Lower lobe of right lung (tissue), 2 donors: ENCODE measurements around the gene ZNF410. TPM values are rescaled to one million over a fixed set of nuclear protein-coding genes. Genes with fewer than 3 reads are reported as not detected.
A peak's percentile ranks its signal among the peaks of the same experiment; 100 is the strongest.
"Not testable (repeated sequence)": the region's sequence is repeated elsewhere in the genome, so short reads cannot be mapped to it uniquely, and the experiment has no call there.

ENCODE experiments used
- ATAC-seq, 2 donors: fragments of 200-7000 bp; cut with Tn5 transposase; one replicate each; pipeline ENCODE4 v1.9.1; 2020 to 2022; ENCODE audit warnings: mild to moderate bottlenecking in 2 of 2, moderate library complexity in 2 of 2
- DNase-seq: peaks from one replicate; pipeline ENCODE4 v3.0.0-alpha.2; 2020
- H3K27ac ChIP-seq: fragments of 200-600 bp; one replicate; pipeline ENCODE4 v1.8.0; 2022
- H3K27me3 ChIP-seq: fragments of 200-600 bp; one replicate; pipeline ENCODE4 v1.8.0; 2022; ENCODE audit warnings: low read depth
- H3K36me3 ChIP-seq: fragments of 200-600 bp; one replicate; pipeline ENCODE4 v1.8.0; 2022; ENCODE audit warnings: mild to moderate bottlenecking
- H3K4me1 ChIP-seq: fragments of 200-600 bp; one replicate; pipeline ENCODE4 v1.8.0; 2022
- H3K4me3 ChIP-seq: fragments of 200-600 bp; one replicate; pipeline ENCODE4 v1.8.0; 2022; ENCODE audit warnings: mild to moderate bottlenecking
- H3K9me3 ChIP-seq: fragments of 200-600 bp; one replicate; pipeline ENCODE4 v1.8.0; 2022
- CTCF ChIP-seq: fragments of 200-600 bp; IDR thresholded peaks from one replicate; pipeline ENCODE4 v1.8.0; 2022; ENCODE audit warnings: antibody characterized with exemption, mild to moderate bottlenecking
- intact Hi-C: fragments of 100-400 bp; cut with DNase I; formaldehyde crosslinking; loops from one replicate; pipeline ENCODE4 v1.11.0; 2022
- long read RNA-seq: library from polyadenylated mRNA; unstranded; transcript quantifications from one replicate; pipeline ENCODE4 v2.0.0, GENCODE V29; 2021
- total RNA-seq: library from RNA; stranded (reverse); fragmentation: NEBNext Ultra II Directional; extraction: Animal tissue kit (Norgen Biotek cat#: 25700); gene quantifications from one replicate; pipeline ENCODE4 v1.2.1, GENCODE V29; 2021
- donor health status: DM: no; HTN: yes; CAD: no; lungs with severe emphysema.

Gene ZNF410
- total RNA-seq: 41.5 TPM
- long read RNA-seq, transcript ZNF410-211 (12 exons, 2,601 nt): major isoform, 80 of 154 reads
- long read RNA-seq, transcript ZNF410-201 (11 exons, 2,293 nt): minor isoform, 30 of 154 reads
- long read RNA-seq, partial matches to known transcripts: 9 of 154 reads
- long read RNA-seq, other reads (novel, unspliced or antisense): 31 of 154 reads

- peak within 1 kb of the TSS; percentile 73 for H3K4me3 ChIP-seq
- peak; percentile 97 for DNase-seq
- intact Hi-C loops: no loop called here
Observed at GRCh38 chr14:73886449-73887317, at the start of gene ZNF410. Gene ZNF410 (plus strand): TSS chr14:73886859. CDS start chr14:73892176, 5,317 bp downstream.

GRCh38 chr14:73838293-73839034 is 48.2 kb upstream of the ZNF410 start:
- ATAC-seq, intact Hi-C loops, H3K4me3 ChIP-seq, H3K36me3 ChIP-seq, H3K27ac ChIP-seq, H3K9me3 ChIP-seq, H3K4me1 ChIP-seq, H3K27me3 ChIP-seq, DNase-seq: not testable (repeated sequence)

More at GRCh38 chr14:73886449-73887317, at the start of gene ZNF410:
- Histone ChIP-seq H3K27me3 (no peaks in the 10 kb centered on the region), H3K9me3 (no peaks in the 10 kb centered on the region), H3K27ac (peak within 1 kb of the TSS; percentile 90), H3K4me1 (peaks cover 36% of the 10 kb centered on the region), H3K36me3 (peaks cover 4% of the 10 kb centered on the region)
- TF ChIP-seq CTCF: no peak
- ATAC-seq: peak; percentile 99 to 100

- Histone ChIP-seq H3K4me3 (no peak overlapping the region), H3K36me3 (no peaks in the 10 kb centered on the region), H3K27me3 (no peaks in the 10 kb centered on the region), H3K27ac (no peak overlapping the region), H3K4me1 (no peaks in the 10 kb centered on the region), H3K9me3 (no peaks in the 10 kb centered on the region)
- TF ChIP-seq CTCF: no peak
- no peak for DNase-seq
- ATAC-seq: no peak
- intact Hi-C loops: no loop called here
Observed at GRCh38 chr14:73842201-73842600, 44.5 kb upstream of the ZNF410 start.

DNA sequence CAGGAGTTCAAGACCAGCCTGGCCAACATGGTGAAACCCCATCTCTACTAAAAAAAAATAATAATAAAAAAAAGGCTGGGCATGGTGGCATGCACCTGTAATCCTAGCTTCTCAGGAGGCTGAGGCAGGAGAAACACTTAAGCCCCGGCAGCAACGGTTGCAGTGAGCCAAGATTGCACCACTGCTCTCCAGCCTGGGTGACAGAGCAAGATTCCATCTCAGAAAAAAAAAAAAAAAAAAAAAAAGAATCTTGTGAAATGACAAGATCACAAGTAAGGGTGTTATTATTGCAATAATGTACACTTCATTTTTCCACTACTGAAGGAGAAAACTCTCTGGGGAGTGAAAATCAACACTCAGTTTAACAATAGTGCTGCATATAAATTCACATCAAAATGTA is 43.8 kb upstream of the ZNF410 start:
- no peaks in the 10 kb centered on the region for H3K36me3 ChIP-seq
- no peaks in the 10 kb centered on the region for H3K4me1 ChIP-seq
- H3K27me3 ChIP-seq: no peaks in the 10 kb centered on the region
- H3K27ac ChIP-seq: no peak overlapping the region
- H3K4me3 ChIP-seq: no peak overlapping the region
- DNase-seq: no peak
- no peak for TF ChIP-seq CTCF
- no peak for ATAC-seq
- no peaks in the 10 kb centered on the region for H3K9me3 ChIP-seq
- intact Hi-C loops: no loop called here

GRCh38 chr14:73843296-73843695 is 43.4 kb upstream of the ZNF410 start:
- Histone ChIP-seq H3K9me3 (no peaks in the 10 kb centered on the region), H3K27me3 (no peaks in the 10 kb centered on the region), H3K36me3 (no peaks in the 10 kb centered on the region), H3K4me3 (no peak overlapping the region), H3K4me1 (no peaks in the 10 kb centered on the region), H3K27ac (no peak overlapping the region)
- DNase-seq (no peak), ATAC-seq (no peak)
- intact Hi-C loops: no loop called here
- TF ChIP-seq CTCF: no peak
